ENCODE data around the gene RBM4. TPM values are rescaled to one million over a fixed set of nuclear protein-coding genes. Genes with fewer than 3 reads are reported as not detected.

RBM4 gene
- total RNA-seq, 1 donor from 2014 or later, result 153 TPM

DNA sequence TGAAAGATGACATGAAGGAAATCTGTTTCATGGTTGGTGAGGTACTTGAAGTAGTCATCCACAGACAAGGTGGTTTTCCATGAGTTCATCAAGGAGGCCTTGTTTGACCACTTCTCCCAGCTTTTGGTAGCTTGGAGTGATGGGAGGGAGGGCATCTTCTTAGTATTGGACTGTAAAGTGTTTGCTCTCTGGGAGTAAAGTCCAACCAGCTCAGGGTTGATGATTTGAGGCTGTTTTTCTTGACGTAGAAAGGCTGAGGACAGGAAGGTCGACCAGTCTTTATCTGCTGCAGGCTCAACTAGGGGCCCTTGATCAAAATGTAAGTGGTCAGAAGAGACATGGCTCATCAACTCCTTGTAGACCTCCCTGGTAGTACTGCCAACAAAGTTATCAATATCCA is 47.3 kb upstream of the RBM4 start:
- no peak overlapping the region for H3K4me2 ChIP-seq (ENCODE audit: low read length)
- peaks cover 14% of the 10 kb centered on the region for H3K9me3 Mint-ChIP-seq (ENCODE audit: unreplicated experiment)
- FAIRE-seq (no peak), DNase-seq (ENCODE audit: low read depth) (no peak)
- no peak overlapping the region for H2AFZ ChIP-seq (ENCODE audit: low read depth, low read length)
- H3K27me3 Mint-ChIP-seq (ENCODE audit: low read depth, unreplicated experiment), result peaks cover 5% of the 10 kb centered on the region
- peaks cover 9% of the 10 kb centered on the region for H3K36me3 Mint-ChIP-seq (ENCODE audit: low read depth, unreplicated experiment)
- no peak overlapping the region for H3K9ac ChIP-seq (ENCODE audit: low read length)
- no peaks in the 10 kb centered on the region for H3K27me3 ChIP-seq (ENCODE audit: insufficient read depth, low read length)
- no peaks in the 10 kb centered on the region for H3K36me3 ChIP-seq (ENCODE audit: insufficient read depth, low read length)
- peaks cover 15% of the 10 kb centered on the region for H3K4me1 ChIP-seq (ENCODE audit: insufficient read depth, low read length)
- H3K27ac ChIP-seq (ENCODE audit: low read depth, low read length), result no peak overlapping the region
- peaks cover 14% of the 10 kb centered on the region for H3K4me1 Mint-ChIP-seq (ENCODE audit: low read depth, unreplicated experiment)
- H3K27ac Mint-ChIP-seq (ENCODE audit: unreplicated experiment), result no peak overlapping the region
- no peak overlapping the region for H3K4me3 ChIP-seq (ENCODE audit: insufficient read depth, low read depth, low read length)
- H3K79me2 ChIP-seq (ENCODE audit: insufficient read depth, low read length), result peaks cover 9% of the 10 kb centered on the region
- TF ChIP-seq EZH2 (IDR thresholded peaks at IDR 0.05; ENCODE audit: insufficient read depth, low read length) (no peak), CTCF (IDR thresholded peaks at IDR 0.05; ENCODE audit: insufficient read depth, low read depth, low read length) (no peak)
- no peak overlapping the region for H3K4me3 Mint-ChIP-seq (ENCODE audit: unreplicated experiment)
- H3K9me3 ChIP-seq (ENCODE audit: insufficient read depth, low read depth, low read length), result no peaks in the 10 kb centered on the region
- H4K20me1 ChIP-seq (ENCODE audit: insufficient read depth, low read length), result peaks cover 16% of the 10 kb centered on the region

DNA sequence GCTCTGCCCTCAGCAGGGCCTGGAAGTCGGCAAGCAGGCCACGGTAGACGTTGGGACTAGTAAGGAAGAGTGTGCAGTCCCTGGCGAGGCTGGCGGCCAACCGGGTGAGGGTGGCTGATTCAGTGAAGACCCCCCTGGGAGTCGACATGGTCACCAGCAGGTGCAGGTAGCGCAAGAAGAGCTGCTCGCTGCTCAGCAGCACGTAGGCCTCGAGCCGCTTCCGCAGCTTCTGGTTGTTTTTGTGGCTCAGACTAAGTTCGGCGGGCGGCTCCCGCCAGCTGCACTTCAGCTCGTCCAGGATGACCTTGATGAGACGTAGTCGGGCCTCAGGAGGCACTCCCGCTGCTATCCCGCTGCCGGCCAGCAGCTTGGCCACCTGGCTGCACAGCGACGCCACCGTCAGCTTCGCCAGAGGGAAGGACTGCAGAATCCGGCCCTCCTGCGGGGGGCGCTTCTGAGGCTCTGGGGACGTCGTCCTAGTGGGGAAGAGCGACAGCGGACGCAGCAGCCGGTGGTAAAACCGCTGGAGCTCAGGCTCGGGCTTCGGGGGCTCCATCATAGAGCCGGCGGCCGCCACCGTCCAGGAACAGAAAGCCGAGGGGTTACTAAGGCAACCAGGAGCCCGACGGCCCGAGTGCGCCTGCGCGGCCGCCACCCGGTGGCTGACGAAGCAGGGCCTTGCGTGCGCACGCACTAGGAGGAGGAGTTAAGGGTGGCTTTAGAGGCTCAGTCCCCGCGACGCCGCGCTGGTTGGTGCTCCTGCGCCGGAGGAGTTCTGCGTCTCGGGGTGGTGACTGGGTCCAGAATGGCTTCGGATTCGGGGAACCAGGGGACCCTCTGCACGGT is 45.8 kb upstream of the RBM4 start, which contains the start of the genes CCDC87 and CCS:
CCDC87 (minus strand) TSS at position 607 of the 846 bp plus-strand sequence; CDS start at position 559, 48 bp downstream.
CCS (plus strand) TSS at position 729 of the 846 bp plus-strand sequence; CDS start at position 806, 77 bp downstream.
- TF ChIP-seq CTCF (IDR thresholded peaks at IDR 0.05; ENCODE audit: insufficient read depth, low read depth, low read length) (peak; percentile 41), EZH2 (IDR thresholded peaks at IDR 0.05; ENCODE audit: insufficient read depth, low read length) (no peak)
- Histone ChIP-seq H2AFZ (ENCODE audit: low read depth, low read length) (peak within 1 kb of the TSS; percentile 95), H3K27me3 (ENCODE audit: insufficient read depth, low read length) (no peaks in the 10 kb centered on the region), H3K4me3 (ENCODE audit: insufficient read depth, low read depth, low read length) (peak within 1 kb of the TSS; percentile 87), H3K4me2 (ENCODE audit: low read length) (peak within 1 kb of the TSS; percentile 99), H3K9ac (ENCODE audit: low read length) (peak within 1 kb of the TSS; percentile 86), H3K36me3 (ENCODE audit: insufficient read depth, low read length) (no peaks in the 10 kb centered on the region), H4K20me1 (ENCODE audit: insufficient read depth, low read length) (peaks cover 16% of the 10 kb centered on the region), H3K9me3 (ENCODE audit: insufficient read depth, low read depth, low read length) (no peaks in the 10 kb centered on the region), H3K27ac (ENCODE audit: low read depth, low read length) (peak within 1 kb of the TSS; percentile 68), H3K4me1 (ENCODE audit: insufficient read depth, low read length) (peaks cover 15% of the 10 kb centered on the region), H3K79me2 (ENCODE audit: insufficient read depth, low read length) (peaks cover 9% of the 10 kb centered on the region)
- no peaks in the 10 kb centered on the region for H3K27me3 Mint-ChIP-seq (ENCODE audit: low read depth, unreplicated experiment)
- H3K4me3 Mint-ChIP-seq (ENCODE audit: unreplicated experiment), result peak within 1 kb of the TSS; percentile 99
- DNase-seq (ENCODE audit: low read depth) (peak; percentile 76), FAIRE-seq (no peak)
- H3K36me3 Mint-ChIP-seq (ENCODE audit: low read depth, unreplicated experiment), result peaks cover 9% of the 10 kb centered on the region
- H3K4me1 Mint-ChIP-seq (ENCODE audit: low read depth, unreplicated experiment), result peaks cover 14% of the 10 kb centered on the region
- H3K9me3 Mint-ChIP-seq (ENCODE audit: unreplicated experiment), result peaks cover 10% of the 10 kb centered on the region
- H3K27ac Mint-ChIP-seq (ENCODE audit: unreplicated experiment), result peak within 1 kb of the TSS; percentile 99

DNA sequence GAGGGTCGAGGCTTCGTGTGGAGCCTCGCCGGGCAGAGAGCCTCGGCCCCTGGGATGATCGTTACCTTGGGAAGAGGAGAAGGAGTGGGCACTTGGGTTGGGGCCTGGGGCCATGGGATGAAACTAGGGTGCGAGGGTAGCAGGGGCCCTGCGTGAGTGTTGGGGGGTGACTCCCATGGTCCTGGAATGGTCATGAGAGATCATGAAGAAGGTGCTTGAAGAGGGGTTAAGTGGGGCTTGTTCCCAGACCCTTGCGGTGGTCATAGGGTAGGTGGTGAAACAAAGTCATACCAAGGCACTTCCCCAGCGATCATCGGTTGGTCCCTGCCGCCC is 45.2 kb upstream of the RBM4 start:
- H3K4me3 ChIP-seq (ENCODE audit: insufficient read depth, low read depth, low read length), result peak overlapping the region; percentile 87
- H3K4me1 ChIP-seq (ENCODE audit: insufficient read depth, low read length), result peaks cover 15% of the 10 kb centered on the region
- H3K36me3 ChIP-seq (ENCODE audit: insufficient read depth, low read length), result no peaks in the 10 kb centered on the region
- Mint-ChIP-seq H3K27me3 (ENCODE audit: low read depth, unreplicated experiment) (no peaks in the 10 kb centered on the region), H3K9me3 (ENCODE audit: unreplicated experiment) (peaks cover 10% of the 10 kb centered on the region), H3K27ac (ENCODE audit: unreplicated experiment) (peak overlapping the region; percentile 99), H3K4me1 (ENCODE audit: low read depth, unreplicated experiment) (peaks cover 14% of the 10 kb centered on the region), H3K36me3 (ENCODE audit: low read depth, unreplicated experiment) (peaks cover 9% of the 10 kb centered on the region), H3K4me3 (ENCODE audit: unreplicated experiment) (peak overlapping the region; percentile 99)
- peak overlapping the region; percentile 95 for H2AFZ ChIP-seq (ENCODE audit: low read depth, low read length)
- H4K20me1 ChIP-seq (ENCODE audit: insufficient read depth, low read length), result peaks cover 16% of the 10 kb centered on the region
- H3K27me3 ChIP-seq (ENCODE audit: insufficient read depth, low read length), result no peaks in the 10 kb centered on the region
- TF ChIP-seq EZH2 (IDR thresholded peaks at IDR 0.05; ENCODE audit: insufficient read depth, low read length), result no peak
- TF ChIP-seq CTCF (IDR thresholded peaks at IDR 0.05; ENCODE audit: insufficient read depth, low read depth, low read length), result no peak
- H3K9me3 ChIP-seq (ENCODE audit: insufficient read depth, low read depth, low read length), result no peaks in the 10 kb centered on the region
- H3K4me2 ChIP-seq (ENCODE audit: low read length), result peak overlapping the region; percentile 99
- H3K9ac ChIP-seq (ENCODE audit: low read length), result peak overlapping the region; percentile 86
- peak overlapping the region; percentile 68 for H3K27ac ChIP-seq (ENCODE audit: low read depth, low read length)
- FAIRE-seq, result no peak
- no peak for DNase-seq (ENCODE audit: low read depth)
- H3K79me2 ChIP-seq (ENCODE audit: insufficient read depth, low read length), result peaks cover 9% of the 10 kb centered on the region
